Measurements from ENCODE around the gene HLA-DRB5.
"Not testable (repeated sequence)": the region's sequence is repeated elsewhere in the genome, so short reads cannot be mapped to it uniquely, and the experiment has no call there.

HLA-DRB5 gene

GRCh38 chr6:32562940-32563339, 32.9 kb upstream of the HLA-DRB5 start:
- TF ChIP-seq, protein P1, sequence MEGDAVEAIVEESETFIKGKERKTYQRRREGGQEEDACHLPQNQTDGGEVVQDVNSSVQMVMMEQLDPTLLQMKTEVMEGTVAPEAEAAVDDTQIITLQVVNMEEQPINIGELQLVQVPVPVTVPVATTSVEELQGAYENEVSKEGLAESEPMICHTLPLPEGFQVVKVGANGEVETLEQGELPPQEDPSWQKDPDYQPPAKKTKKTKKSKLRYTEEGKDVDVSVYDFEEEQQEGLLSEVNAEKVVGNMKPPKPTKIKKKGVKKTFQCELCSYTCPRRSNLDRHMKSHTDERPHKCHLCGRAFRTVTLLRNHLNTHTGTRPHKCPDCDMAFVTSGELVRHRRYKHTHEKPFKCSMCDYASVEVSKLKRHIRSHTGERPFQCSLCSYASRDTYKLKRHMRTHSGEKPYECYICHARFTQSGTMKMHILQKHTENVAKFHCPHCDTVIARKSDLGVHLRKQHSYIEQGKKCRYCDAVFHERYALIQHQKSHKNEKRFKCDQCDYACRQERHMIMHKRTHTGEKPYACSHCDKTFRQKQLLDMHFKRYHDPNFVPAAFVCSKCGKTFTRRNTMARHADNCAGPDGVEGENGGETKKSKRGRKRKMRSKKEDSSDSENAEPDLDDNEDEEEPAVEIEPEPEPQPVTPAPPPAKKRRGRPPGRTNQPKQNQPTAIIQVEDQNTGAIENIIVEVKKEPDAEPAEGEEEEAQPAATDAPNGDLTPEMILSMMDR (conservative IDR thresholded peaks at IDR 0.05) = no peak
- no peak for TF ChIP-seq ZFX (IDR thresholded peaks at IDR 0.05)
- no peak overlapping the region for H3K27ac ChIP-seq

GRCh38 chr6:32559747-32560146, 29.7 kb upstream of the HLA-DRB5 start:
- H3K27ac ChIP-seq = no peak overlapping the region
- TF ChIP-seq, protein P1 (conservative IDR thresholded peaks at IDR 0.05) = no peak
- TF ChIP-seq ZFX (IDR thresholded peaks at IDR 0.05) = no peak

GRCh38 chr6:32558426-32559057, 28.5 kb upstream of the HLA-DRB5 start:
- no peak for TF ChIP-seq ZFX (IDR thresholded peaks at IDR 0.05)
- TF ChIP-seq, protein P1 (conservative IDR thresholded peaks at IDR 0.05) = 0 out of 2 replicates have a peak, but pooled peaks have one; percentile 5
- H3K27ac ChIP-seq = no peak overlapping the region

DNA sequence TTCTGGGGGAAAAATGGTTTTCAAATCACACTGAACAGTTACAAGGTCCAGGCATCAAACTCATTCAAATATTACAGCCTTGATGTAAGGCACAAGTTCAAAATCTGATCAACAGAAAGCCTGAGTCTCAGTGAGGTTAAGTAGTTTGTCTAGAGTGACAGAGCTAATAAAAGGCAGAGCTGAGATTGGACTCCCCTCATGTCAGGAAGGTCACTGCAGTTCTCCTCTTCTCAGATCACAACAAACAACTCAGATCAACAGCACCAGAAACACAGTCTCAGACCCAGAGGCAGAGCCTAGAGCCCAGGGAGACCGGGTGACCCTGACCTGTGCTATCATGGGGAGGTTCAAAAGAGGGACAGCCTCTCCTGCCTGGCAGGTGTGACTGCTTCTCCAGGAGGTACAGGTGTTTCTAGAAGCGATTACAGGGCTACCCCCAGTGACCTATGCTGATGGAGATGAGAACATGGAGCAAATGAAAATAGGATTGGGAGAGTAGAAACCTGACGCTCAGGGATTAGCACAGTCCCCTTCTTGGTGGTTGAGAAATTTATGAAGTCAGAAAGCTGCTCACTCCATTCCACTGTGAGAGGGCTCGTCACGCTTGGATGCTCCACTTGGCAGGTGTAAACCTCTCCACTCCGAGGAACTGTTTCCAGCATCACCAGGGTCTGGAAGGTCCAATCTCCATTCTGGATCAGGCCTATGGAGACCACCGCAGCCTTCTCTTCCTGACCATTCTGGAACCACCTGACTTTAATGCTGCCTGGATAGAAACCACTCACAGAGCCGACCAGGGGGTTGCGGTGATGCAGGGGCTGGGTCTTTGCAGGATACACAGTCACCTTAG, 24.3 kb upstream of the HLA-DRB5 start:
- TF ChIP-seq, protein P1 (conservative IDR thresholded peaks at IDR 0.05) = no peak
- no peak for TF ChIP-seq ZFX (IDR thresholded peaks at IDR 0.05)
- no peak overlapping the region for H3K27ac ChIP-seq

- TF ChIP-seq, protein P1 (conservative IDR thresholded peaks at IDR 0.05) = no peak
- no peak for TF ChIP-seq ZFX (IDR thresholded peaks at IDR 0.05)
- H3K27ac ChIP-seq = no peak overlapping the region
Measured at GRCh38 chr6:32553037-32553742, 23.1 kb upstream of the HLA-DRB5 start.

DNA sequence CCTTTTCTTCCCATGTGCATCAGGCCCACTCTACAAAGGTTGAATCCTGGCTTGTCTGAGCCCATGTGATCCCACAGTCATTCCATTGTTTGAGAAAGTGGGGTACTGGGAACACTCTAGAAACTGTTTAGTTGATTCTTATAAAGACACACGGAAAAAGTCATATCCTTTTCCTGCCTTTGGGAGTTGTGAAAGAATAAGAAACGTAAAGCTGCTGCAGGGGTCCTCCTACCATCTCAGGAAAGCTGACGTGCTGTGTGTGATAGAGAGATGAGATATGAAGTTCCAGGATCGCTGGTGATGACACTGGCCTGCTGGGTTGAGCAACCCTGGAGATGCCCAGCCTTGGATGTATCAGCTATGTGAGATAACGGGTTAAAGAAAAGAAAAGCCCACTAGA, 21.3 kb upstream of the HLA-DRB5 start:
- no peak overlapping the region for H3K27ac ChIP-seq
- TF ChIP-seq, protein P1 (conservative IDR thresholded peaks at IDR 0.05) = no peak
- no peak for TF ChIP-seq ZFX (IDR thresholded peaks at IDR 0.05)

DNA sequence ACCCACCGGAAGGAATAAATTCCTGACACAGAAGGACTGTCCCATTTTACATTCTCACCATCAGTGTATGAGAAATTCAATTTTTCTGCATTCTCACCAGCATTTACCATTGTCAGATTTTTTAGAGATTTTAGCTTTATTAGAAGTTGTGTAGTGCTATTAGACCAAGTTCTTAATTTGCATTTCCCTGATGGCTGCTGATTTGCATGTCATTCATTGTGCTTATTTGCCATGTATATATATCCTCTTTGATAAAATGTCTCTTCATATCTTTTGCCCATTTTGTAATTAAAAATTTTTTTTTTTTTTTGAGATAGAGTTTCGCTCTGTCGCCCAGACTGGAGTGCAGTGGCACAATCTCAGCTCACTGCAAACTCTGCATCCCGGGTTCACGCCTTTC, 9.8 kb upstream of the HLA-DRB5 start:
- no peak overlapping the region for H3K27ac ChIP-seq
- TF ChIP-seq ZFX (IDR thresholded peaks at IDR 0.05) = no peak
- TF ChIP-seq, protein P1 (conservative IDR thresholded peaks at IDR 0.05) = no peak

GRCh38 chr6:32530431-32530793, 325 bp upstream of the HLA-DRB5 start:
- not testable (repeated sequence) for H3K27ac ChIP-seq
